ENCODE results near the gene GARNL3. TPM values are rescaled to one million over a fixed set of nuclear protein-coding genes. Genes with fewer than 3 reads are reported as not detected.

The GARNL3 gene
- total RNA-seq, 1 experiment from 2014 or later, result 1.1 TPM

DNA sequence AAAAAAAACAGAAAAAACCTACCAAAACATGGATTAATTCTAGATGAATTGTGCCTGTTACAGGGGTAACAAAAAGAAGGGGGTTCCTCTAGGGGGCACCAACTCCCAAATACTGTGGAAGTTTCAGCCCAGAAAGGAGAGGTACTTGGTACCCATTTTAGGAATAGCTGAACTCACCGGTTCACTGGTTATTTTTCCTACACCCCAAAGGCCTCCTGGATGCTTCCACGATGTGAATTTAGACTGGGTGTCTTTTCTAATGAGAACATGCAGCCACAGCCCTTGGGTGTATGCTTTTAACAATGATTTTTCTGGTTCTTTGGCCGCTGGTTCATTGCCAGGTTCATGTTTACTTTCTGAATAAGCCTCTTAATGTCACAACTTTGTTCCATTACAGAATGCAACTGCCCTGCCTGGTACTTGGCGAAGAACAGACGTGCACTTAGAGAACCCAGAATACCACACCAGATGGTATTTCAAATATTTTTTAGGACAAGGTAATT, 46.7 kb downstream of the GARNL3 start:
- peak; percentile 63 for DNase-seq (ENCODE audit: low spot score)

- DNase-seq (ENCODE audit: low spot score), result no peak
Observed at GRCh38 chr9:127313042-127313560, 48.5 kb downstream of the GARNL3 start.

DNA sequence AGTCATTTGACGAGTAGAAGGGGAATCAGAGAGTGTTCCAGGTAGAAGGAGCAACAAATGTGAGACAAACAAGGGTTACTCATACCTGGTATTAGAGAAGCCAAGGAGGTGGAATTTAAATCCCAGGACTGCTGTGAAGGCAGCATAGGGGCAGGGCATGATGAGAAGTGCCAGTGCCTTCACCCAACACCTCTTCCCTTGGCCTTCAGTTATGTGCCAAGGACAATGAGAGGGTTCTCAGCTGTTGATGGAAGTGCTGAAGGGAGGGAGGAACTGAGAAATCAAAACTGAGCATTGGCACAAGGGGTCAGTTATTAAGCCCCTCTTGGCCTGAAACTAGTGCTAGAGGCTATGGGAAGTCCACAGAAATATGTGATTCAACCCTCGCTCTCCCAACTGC, 50.3 kb downstream of the GARNL3 start:
- no peak for DNase-seq (ENCODE audit: low spot score)

- DNase-seq (ENCODE audit: low spot score), result no peak
Observed at GRCh38 chr9:127316586-127317323, 52.2 kb downstream of the GARNL3 start.

DNA sequence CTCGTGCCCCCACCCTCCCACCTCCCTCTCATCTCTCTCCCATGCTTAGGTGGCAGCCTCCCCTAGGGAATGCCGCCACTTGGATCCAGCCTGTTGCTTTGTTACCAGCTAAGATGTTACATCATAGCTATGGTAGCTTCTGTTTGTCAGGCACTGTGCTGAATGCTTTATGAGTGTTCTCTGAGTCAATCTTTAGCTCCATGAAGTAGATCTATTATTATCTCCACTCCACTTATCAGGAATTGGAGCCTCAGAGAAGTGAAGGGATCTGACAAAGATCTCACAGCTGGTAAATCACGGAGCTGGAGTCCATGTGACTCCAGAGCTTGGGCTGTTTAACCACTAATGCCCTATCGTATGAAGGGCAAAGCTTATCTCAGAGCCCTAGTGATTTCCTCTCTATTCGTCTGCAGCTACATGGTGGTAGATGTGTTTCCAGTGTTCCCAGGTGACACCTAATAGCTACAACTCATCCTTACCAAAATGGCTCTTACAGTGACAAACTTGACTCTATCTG, 54.1 kb downstream of the GARNL3 start:
- no peak for DNase-seq (ENCODE audit: low spot score)

DNA sequence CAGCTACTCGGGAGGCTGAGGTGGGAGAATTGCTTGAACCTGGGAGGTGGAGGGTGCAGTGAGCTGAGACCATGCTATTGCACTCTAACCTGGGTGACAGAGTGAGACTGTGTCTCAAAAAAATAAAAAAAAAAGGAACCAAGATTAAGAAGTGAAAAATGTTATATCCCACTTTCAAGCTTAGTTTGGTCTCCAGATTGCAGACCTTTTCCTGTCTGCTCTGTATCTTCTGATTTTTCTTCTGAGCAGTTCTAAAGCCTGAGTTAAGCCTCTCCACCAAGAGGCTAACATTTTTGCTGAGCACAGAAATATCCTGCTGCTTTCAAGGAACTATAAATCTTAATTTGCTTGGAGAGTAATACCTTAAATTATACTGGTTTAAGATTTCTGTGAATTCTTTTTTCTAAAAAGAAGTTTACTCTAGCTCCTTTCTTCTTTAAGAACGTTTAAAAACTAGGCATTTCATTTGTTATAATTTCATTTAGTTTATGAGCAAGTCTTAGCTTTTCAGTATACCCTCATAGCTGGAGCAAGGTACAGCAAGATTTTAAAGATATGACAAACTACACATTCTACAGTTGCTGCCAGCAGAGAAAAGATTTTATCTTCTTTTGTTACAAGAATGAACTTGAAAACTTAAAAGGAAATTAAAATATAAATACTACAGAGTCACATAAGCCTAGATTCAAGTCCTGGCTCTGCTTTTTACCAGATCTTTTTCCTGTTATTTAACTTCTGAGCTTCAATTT, 55.0 kb downstream of the GARNL3 start:
- no peak for DNase-seq (ENCODE audit: low spot score)

DNA sequence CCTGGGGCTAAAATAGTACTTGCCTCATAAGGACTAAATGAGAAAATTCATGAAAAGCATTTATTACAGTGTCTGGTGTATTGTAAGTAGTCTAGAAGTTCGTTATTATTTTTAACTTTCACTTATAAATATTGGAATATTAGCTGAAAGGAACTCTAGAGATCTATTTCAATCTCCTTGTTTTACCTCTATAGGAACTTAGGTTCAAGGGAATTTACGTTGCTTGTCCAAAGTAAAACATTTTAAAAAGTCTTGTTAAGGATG, 55.5 kb downstream of the GARNL3 start:
- DNase-seq (ENCODE audit: low spot score), result no peak

DNA sequence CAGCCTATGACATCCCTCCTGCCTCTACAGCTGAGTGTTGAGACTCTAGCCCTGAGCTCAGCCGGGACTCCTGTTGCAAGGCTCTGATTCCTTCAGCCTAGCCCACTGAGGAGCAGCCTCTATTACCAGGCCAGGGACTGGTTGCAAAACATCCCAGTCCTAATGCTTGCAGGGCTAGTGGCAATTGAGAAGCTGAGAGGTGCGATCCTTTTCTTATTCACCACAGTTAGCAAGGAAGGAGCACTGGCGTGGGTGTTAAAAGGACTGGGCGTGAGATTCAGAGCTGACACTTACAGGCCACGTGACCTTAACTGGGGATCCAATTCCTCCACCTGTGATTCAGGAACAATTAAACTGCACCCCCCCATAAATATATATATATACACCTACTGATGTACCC, 58.8 kb downstream of the GARNL3 start:
- DNase-seq (ENCODE audit: low spot score), result no peak

- no peak for DNase-seq (ENCODE audit: low spot score)
Observed at GRCh38 chr9:127330501-127330900, 65.9 kb downstream of the GARNL3 start.

DNA sequence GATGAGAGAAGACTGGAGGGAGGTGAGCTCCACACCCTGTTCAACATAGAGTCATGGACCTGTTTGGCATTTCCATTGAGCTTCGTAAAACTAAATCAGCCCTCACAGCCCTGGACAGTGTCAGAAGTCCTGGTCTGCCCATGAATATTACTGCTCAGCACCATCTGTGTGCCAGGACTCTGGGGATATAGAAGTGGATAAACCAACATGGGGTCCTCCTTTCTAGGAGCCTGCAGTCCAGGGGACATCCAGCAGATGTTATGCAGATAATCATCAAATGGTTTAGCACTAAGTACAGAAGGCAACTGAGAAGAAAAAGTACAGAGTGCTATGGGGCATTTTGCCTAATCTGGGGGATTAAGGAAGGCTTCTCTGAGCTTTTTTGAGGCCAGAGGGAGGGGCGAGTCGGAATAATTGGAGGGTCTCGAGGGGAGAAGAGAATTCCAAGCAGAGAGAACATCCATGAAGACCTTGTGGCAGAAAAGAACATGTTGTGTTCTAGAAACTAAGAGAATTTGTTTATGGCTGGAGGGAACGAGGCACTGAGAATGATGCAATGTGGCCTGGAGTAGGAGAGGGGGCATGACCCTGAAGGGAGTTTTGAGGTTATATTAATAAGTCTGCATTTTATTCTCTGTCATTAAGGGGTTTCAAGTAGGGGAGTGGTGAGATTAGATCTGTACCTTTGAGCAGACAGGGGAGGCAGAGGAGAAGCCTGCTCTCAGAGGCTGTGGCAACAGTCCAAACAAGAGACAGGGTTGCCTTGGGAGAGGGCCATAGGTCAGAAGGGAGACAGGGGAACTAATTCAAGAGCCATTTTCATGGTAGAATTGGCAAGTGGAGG, 68.9 kb downstream of the GARNL3 start:
- DNase-seq (ENCODE audit: low spot score), result no peak

DNA sequence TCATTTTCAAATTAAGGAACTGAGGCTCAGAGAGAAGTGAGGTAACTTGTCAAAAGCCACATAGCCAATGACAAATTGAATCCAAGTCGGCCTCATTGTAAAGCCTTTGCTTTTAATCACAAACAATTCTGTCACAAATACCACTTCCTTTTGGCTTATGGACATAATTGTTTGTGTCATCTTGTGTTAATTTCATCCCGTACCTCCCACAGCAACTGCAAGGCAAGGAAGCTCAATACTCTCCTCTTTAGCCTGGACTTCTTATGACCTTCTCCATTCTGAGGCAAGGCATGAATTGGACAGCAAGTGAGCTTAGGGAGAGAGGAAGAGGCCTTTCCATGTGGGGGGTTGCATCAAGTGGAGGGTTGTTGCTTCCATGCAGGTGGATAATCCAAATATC, 70.2 kb downstream of the GARNL3 start:
- DNase-seq (ENCODE audit: low spot score), result no peak

DNA sequence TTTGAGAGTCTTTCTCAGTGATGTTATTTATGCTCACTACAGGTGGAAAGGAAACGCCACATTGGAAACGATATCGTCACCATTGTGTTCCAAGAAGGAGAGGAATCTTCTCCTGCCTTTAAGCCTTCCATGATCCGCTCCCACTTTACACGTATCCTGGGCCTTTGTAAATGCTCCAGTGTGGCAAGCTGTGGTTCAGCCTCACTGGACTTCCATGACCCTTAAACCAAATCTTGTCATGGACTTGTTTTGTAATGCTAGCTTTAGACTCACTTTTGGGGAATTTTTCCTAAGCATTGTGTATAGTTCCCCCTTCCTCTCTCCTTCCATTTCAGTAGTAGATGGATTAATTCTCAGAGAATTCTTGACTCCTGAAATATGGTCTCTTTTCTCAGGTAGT, 71.5 kb downstream of the GARNL3 start:
- no peak for DNase-seq (ENCODE audit: low spot score)

GRCh38 chr9:127336506-127337352, 72.2 kb downstream of the GARNL3 start:
- DNase-seq (ENCODE audit: low spot score), result peak; percentile 90

GRCh38 chr9:127340721-127341120, 76.1 kb downstream of the GARNL3 start:
- DNase-seq (ENCODE audit: low spot score), result no peak

DNA sequence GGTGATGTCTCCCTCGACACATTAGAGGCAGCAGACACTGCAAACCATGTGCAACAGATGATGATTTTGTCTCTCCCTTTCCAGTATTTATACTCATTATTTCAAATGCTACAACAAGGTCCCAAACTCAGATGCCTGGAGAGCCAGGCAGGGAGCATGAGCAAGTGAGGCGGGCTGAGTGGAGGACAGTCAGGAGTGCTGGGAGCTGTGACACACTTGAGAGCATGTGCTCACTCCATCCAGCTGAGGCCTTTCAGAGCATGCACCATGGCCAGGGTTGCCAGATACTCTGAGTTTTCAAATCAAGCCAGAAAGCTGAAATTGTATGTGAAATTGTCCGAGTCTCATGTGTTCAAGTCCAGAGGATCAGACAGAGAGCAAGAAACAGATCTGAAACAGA, 76.6 kb downstream of the GARNL3 start:
- no peak for DNase-seq (ENCODE audit: low spot score)

- no peak for DNase-seq (ENCODE audit: low spot score)
Observed at GRCh38 chr9:127344368-127345000, 79.9 kb downstream of the GARNL3 start.

GRCh38 chr9:127345566-127345965, 81.0 kb downstream of the GARNL3 start:
- no peak for DNase-seq (ENCODE audit: low spot score)

GRCh38 chr9:127346584-127346983, 82.0 kb downstream of the GARNL3 start:
- DNase-seq (ENCODE audit: low spot score), result no peak

DNA sequence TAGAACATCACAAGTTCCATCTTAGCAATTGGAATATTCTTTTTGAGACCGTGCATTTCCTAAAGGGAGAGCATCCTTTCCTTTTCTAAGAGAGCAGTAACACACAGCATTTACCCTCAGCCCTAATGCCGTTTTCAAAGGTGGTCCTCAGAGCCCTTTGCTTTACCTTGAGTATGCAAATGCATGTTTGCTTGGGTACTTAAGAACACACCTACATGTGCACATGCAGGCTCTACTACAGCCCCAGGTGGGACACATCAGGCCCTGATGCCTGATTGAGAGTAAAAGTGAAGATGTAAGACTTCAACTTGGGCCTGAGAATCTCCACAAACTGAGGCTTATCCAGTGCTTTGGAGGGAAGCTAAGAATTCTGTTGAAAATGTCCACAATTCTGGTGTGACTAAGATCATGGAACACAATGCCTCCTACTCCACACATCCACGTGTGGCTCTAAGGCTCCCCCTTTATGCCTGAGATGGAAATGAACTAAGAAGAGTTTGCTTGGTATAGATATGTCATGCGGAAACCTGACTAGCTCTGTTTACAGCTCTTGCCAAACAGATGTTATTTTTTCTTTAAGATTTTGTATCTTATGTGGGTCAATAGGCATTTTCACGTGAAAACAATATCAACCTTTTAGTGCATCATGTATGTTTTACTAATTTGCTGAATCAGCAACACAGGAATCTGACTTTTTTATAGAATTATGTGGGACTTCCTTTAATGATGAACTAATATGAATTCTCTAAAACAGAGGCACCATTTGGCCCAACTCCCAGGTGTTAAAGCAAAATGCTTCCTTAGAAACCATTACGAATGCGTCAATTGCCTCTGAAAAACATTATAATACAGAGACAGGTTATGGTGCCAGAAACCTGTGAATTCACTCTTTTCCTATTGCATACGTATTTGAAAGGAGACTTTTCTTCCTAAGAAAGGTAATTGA, 83.5 kb downstream of the GARNL3 start:
- DNase-seq (ENCODE audit: low spot score), result peak; percentile 41
